GM18907 (cell line): ENCODE data around the gene C1orf105.
A peak's percentile ranks its signal among the peaks of the same experiment; 100 is the strongest.
"Not testable (repeated sequence)": the region's sequence is repeated elsewhere in the genome, so short reads cannot be mapped to it uniquely, and the experiment has no call there.

Experiments used
- ATAC-seq: cut with Tn5 transposase; IDR thresholded peaks from one replicate; pipeline ENCODE4 v1.9.1; 2021; ENCODE audit warnings: mild to moderate bottlenecking, moderate library complexity; ENCODE audit not compliant: unreplicated experiment

C1orf105 gene

GRCh38 chr1:172420385-172420784 lies at the start of gene C1orf105:
TSS of gene C1orf105 (plus strand) at chr1:172420685. CDS start at chr1:172420886, 201 bp downstream.
- ATAC-seq = no peak

- ATAC-seq = not testable (repeated sequence)
These were observed 48.8 kb upstream of the C1orf105 start for GRCh38 chr1:172371646-172372045.

DNA sequence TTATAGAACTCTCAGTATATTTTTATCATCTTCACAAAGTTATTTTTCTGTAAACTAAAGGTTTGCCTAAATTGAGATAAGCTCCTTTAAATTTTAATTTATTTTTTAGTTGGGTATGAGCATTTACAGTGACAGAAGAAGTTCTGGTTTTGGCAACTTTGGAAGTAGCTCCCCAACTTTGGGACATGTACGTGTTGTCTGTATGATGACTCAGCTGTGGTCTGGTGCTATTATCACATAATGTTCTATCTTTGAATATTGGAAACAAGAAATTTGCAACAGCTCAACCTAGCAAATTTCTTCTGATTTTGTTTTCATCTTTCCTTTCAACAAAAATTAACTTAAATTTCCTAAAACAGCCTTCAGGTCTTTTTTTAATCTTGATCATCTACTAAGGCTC lies 46.6 kb upstream of the C1orf105 start:
- no peak for ATAC-seq

DNA sequence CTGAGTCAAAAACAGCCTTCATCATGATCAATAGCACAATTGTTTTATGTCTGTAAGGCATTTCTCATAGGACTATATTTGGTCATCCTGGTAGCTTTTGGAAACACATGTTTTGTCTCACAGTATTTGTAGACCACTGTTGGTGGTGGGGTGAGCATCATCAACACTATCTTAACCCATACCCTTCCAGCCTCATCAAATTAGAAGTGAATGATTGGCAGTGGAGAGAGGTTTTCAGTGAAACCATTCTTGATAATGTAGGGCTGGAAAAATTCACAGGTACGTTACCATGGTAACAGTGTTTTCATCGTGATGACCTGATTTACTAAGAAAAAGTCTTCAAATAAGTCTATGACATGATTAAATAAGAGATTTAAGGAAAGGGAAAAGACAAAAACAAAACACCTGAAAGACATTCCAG lies 45.3 kb upstream of the C1orf105 start:
- ATAC-seq = no peak

GRCh38 chr1:172376431-172376830 lies 44.1 kb upstream of the C1orf105 start:
- ATAC-seq = no peak

- no peak for ATAC-seq
These were observed 42.9 kb upstream of the C1orf105 start for GRCh38 chr1:172377565-172377964.

DNA sequence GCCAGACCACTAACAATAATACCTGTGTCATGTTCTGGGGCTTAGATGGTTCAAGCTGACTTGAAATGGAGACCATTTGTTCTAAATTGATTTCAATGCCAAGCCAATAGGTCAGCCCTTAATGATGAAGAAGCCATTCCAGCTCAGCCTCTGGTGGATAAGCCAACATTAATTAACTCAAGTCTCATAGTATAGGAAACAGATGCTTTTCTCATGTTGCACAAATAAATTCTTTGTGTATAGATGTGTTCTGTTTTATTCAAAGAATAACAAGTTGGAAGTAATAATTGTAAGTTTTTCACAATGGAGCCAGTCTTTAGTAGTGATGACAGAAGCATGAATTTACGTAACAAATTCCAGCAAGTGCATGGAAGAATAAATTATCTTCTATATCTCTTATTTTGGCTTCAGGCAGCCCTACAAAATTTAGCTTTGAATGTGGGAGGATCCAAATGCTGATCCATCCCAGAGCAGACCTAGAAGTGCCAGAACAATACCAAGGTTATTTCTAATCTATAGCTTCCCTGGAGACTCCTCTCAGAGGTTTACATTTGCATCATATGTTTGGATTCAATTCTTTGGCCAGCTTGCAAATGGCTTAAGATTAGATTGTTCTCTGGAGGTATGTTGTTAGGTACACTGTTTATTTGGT lies 42.2 kb upstream of the C1orf105 start:
- no peak for ATAC-seq

DNA sequence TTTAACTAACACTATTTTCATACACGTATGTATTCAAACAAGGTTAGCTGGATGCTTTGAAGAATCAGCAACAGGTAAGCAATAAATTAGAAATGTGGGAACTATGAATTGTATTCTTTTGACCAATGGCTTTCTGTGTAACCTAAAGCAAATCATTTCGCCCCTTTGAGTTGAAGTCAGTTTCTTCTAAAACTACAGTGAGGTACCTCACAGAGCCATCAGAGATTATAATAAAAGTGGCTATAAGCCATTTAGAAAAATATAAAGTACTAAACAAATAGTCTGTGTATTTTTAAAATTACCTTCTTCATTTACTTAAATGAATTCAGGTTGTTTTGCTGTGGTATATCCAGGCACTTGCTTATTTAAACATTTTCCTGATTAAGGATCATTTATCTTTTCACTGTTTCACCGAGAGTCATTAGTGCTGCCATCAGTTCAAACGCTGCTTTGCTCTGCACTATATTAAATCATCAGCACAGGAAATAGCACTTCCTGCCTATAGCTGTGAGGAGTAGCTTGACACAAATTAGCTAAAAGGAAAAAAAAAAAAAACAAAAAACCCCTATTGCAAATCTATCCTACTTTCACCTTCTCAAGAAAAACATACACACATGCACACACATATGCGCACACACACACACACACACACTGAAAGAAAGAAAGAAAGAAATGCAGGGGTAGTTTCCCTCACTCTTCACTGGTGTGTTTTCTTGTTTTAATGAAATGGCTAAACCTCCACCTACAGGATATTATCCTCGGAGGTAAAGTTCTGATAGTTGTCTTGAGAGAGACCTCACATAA lies 39.8 kb upstream of the C1orf105 start:
- ATAC-seq = peak; percentile 86

DNA sequence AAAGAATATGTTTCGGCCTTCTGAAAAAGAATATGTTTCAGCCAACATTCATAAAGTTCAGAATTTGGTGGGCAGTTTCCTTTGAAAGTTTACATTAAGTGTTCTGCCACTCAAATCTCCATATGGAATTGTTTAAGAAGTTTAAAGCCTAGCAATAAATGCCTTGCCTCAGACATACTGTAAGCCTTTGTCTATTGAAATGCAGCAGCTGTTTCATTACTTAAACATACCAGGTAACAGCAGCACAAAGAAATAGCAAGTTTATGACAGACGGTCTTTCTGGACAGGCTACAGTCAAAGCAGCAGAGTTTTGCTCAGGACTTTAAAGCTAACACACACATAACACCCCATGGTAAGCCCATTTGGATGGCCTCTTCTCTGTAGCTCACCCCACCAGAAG lies 38.5 kb upstream of the C1orf105 start:
- no peak for ATAC-seq

DNA sequence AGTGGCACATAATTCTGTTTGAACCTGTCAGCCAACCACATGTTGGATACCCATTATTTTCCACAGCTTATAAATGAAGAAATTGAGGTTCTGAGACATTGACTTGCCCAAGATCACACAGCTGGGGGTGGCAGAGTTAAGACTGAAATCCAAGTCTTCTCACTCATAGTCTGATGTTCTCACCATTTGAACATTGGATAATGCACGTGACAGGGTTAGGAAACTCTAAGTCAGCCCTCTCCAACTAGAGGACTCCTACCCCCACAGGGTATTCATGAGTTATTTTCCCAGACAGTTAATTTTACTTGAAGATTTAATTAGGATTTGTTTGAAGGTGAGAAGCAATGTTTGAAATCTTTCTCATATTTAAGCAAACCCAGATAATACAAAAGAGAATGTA lies 38.1 kb upstream of the C1orf105 start:
- ATAC-seq = no peak

DNA sequence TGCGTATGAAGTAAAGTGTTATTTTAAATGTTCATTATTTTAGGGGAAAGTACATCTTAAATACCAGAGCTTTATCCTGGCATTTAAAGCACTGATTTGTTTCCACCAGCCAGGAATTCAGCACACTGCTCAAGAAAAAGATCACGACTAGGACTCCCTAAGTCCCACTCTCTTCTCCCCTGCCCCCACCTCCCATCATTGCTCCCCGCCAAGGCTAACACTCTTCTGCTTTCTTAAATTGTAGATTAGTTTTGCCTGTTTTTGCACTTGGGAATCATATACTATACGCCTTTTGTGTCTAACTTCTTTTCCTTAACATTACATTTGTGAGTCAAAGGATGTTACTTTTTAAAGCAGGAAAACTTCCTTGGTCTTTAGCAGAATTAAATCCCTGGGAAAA lies 37.5 kb upstream of the C1orf105 start:
- no peak for ATAC-seq

DNA sequence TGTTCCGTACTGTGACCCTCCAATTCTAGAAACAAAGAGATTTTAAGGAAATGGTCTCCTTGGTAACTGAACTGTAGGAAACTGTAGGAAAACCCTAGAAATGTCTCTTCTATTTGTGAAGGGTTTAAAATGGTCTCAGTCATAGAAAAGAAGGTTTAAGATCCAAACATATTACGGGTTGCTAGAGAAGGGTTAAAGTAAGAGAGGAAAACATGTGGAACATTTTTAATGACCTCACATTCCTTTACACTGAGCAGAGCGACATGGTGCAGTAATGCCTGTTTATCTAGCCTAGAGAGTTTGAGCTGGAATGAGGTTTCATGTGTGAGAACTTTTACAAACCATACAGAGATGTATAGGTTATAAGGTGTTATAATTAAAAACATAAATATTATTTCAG lies 36.9 kb upstream of the C1orf105 start:
- ATAC-seq = no peak

DNA sequence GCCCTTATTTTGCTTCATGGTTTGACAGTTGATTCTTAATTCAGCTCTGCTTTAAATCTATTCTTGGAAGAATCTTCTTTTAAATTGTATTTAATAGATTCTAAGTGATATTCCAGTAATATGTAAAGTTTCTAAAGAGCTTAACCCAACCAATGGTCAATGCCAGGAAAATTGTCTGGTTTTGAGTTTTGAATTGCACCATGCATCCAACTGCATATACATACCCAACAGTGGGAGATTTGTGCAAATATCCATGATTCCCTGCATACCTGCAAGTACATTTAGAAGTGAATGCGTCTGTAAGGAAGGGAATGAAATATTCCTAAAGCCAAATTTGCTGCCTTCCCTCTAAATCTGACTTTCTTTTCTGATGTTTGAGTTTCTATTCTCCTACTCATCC lies 35.8 kb upstream of the C1orf105 start:
- ATAC-seq = no peak

DNA sequence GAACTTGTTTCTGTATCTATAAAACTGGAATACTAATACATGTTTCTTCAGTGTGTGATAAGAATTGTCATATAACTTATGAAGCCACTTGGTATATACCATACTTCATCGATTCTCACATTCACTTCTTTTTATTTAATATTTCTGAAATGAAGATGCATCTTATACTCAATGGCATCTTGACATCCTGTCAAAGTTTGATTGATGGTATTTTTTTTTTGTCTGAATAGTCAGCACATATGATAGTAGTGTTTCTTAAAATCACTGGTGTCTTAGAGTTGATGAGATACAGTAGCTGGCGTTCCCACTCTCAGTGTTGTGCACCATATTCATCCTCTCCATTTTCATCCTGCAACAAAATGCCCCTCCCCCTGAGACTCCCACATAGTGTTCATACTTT lies 34.4 kb upstream of the C1orf105 start:
- no peak for ATAC-seq

- ATAC-seq = no peak
These were observed 32.0 kb upstream of the C1orf105 start for GRCh38 chr1:172388490-172388889.

DNA sequence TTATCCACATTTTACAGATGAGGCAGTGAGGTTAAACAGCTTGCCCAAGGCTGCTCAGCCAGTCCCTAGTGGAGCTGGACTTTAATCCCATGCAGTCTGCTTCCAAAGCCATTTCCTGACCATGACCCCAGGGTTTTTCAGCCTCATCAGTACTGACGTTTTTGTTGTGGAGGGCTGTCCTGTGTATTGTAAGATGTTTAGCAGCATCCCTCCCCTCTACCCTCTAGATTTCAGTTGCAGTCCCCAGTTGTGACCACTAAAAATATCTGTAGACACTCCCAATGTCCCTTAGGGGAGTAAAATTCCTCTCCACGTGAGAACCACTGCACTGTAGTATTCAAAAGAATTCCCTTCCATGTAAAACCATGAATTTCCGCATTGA lies 30.2 kb upstream of the C1orf105 start:
- ATAC-seq = peak; percentile 23

- peak; percentile 79 for ATAC-seq
These were observed 29.6 kb upstream of the C1orf105 start for GRCh38 chr1:172390683-172391551.

DNA sequence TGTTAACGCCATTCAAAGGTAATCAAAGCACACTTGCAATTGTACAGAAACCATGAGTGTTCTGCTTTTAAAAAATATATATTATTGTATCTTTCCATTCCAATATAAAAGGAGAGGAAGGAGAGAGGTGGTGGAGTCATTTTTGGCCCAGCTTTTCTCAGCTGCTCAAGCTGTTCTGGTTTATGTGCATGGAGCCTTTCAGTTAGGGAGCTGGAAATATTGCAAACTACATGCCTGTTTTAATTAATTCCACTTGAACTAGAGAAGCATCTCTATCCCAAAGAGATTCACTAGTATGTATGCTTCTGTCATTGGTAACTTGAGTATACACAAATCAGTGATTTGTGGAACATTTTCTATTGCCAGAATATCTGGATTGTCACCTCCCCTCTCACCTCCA lies 28.5 kb upstream of the C1orf105 start:
- ATAC-seq = no peak

GRCh38 chr1:172393354-172393753 lies 27.1 kb upstream of the C1orf105 start:
- no peak for ATAC-seq

GRCh38 chr1:172394141-172394751 lies 26.2 kb upstream of the C1orf105 start:
- ATAC-seq = peak; percentile 81

GRCh38 chr1:172394811-172395210 lies 25.7 kb upstream of the C1orf105 start:
- no peak for ATAC-seq
